HepG2 (cell line): ENCODE measurements around the gene MBD3. TPM values are rescaled to one million over a fixed set of nuclear protein-coding genes. Genes with fewer than 3 reads are reported as not detected.
A peak's percentile ranks its signal among the peaks of the same experiment; 100 is the strongest.

Source experiments
- DBP ChIP-seq: sonication (generic); formaldehyde crosslinking; IDR thresholded peaks from 2 replicates; pipeline ENCODE4 v1.4.0; 2020; ENCODE audit warnings: missing genetic modification reagents; ENCODE audit errors: not compliant biosample characterization
- KDM6A ChIP-seq: IDR thresholded peaks from 2 replicates; pipeline ENCODE4 v1.6.1; 2016; ENCODE audit warnings: low read depth
- NFE2L1 ChIP-seq: sonication (generic); formaldehyde crosslinking; IDR thresholded peaks from 2 replicates; pipeline ENCODE4 v1.4.0; 2020; ENCODE audit warnings: missing genetic modification reagents, mild to moderate bottlenecking, borderline replicate concordance
- PITX1 ChIP-seq: sonication (generic); formaldehyde crosslinking; IDR thresholded peaks from 2 replicates; pipeline ENCODE4 v1.5.1; 2020; ENCODE audit warnings: mild to moderate bottlenecking, missing genetic modification reagents
- RBFOX2 ChIP-seq: fragments of 200-400 bp; formaldehyde crosslinking; IDR thresholded peaks from 2 replicates; pipeline ENCODE4 v1.6.1; 2017; ENCODE audit warnings: low read depth, mild to moderate bottlenecking, low read length
- ZFY ChIP-seq: sonication (generic); formaldehyde crosslinking; IDR thresholded peaks from 2 replicates; pipeline ENCODE4 v1.4.0; 2020; ENCODE audit warnings: missing genetic modification reagents
- ZNF24 ChIP-seq: fragments of 450-650 bp; IDR thresholded peaks from 2 replicates; pipeline ENCODE4 v1.6.1; 2017; ENCODE audit warnings: antibody characterized with exemption, mild to moderate bottlenecking
- ZNF44 ChIP-seq: sonication (generic); formaldehyde crosslinking; IDR thresholded peaks from 2 replicates; pipeline ENCODE4 v1.5.1; 2020; ENCODE audit warnings: mild to moderate bottlenecking, missing genetic modification reagents
- ZNF550 ChIP-seq: sonication (generic); formaldehyde crosslinking; IDR thresholded peaks from 2 replicates; pipeline ENCODE4 v1.4.0; 2020; ENCODE audit warnings: mild to moderate bottlenecking, missing genetic modification reagents, borderline replicate concordance
- polyA plus RNA-seq, 8 experiments: library from polyadenylated mRNA; depleted of rRNA in 3 of 8; stranded (reverse) in 7 of 8; unstranded in 1 of 8; fragments of >200 nt; fragmentation: Illumina TruSeq in 4 of 8; extraction: Trizol in 4 of 8; gene quantifications; 2 replicates each; pipeline versions ENCODE4 v1.2.1 to v1.2.3, GENCODE V29; 2011 to 2016; ENCODE audit warnings: low read depth in 4 of 8, missing spikeins in 1 of 8, mixed read lengths in 1 of 8; ENCODE audit not compliant: insufficient read depth in 1 of 8
- total RNA-seq, 5 experiments: library from RNA; depleted of rRNA; stranded (reverse); fragments of >200 nt; fragmentation: Illumina TruSeq; extraction: Trizol; gene quantifications; 2 replicates each; pipeline ENCODE4 v1.2.3, GENCODE V29; 2016; ENCODE audit warnings: low read depth in 1 of 5
- TF ChIP-seq, protein P1 (sequence below): fragments of 450-650 bp; IDR thresholded peaks from 2 replicates; pipeline ENCODE4 v1.6.1; 2016
- TF ChIP-seq, protein P2 (sequence below): sonication (generic); formaldehyde crosslinking; IDR thresholded peaks from 2 replicates; pipeline ENCODE4 v1.5.0; 2020; ENCODE audit warnings: mild to moderate bottlenecking, missing genetic modification reagents, borderline replicate concordance
- TF ChIP-seq, protein P3 (sequence below): sonication (generic); formaldehyde crosslinking; IDR thresholded peaks from 2 replicates; pipeline ENCODE4 v1.4.0; 2020; ENCODE audit warnings: missing genetic modification reagents
- TF ChIP-seq, protein P4 (sequence below): IDR thresholded peaks from 2 replicates; pipeline ENCODE4 v1.6.1; 2016; ENCODE audit warnings: low read depth, missing genetic modification reagents, missing compliant biosample characterization
- TF ChIP-seq, protein P5 (sequence below): sonication (generic); formaldehyde crosslinking; conservative IDR thresholded peaks from 2 replicates; pipeline ENCODE4 v1.4.0; 2020; ENCODE audit warnings: missing genetic modification reagents

Gene MBD3
- total and polyA plus RNA-seq, 2 of the 13 experiments (the other 11 are each of a cell fraction or from before 2014, with no cell fraction given): 21.2 to 76.9 TPM

DNA sequence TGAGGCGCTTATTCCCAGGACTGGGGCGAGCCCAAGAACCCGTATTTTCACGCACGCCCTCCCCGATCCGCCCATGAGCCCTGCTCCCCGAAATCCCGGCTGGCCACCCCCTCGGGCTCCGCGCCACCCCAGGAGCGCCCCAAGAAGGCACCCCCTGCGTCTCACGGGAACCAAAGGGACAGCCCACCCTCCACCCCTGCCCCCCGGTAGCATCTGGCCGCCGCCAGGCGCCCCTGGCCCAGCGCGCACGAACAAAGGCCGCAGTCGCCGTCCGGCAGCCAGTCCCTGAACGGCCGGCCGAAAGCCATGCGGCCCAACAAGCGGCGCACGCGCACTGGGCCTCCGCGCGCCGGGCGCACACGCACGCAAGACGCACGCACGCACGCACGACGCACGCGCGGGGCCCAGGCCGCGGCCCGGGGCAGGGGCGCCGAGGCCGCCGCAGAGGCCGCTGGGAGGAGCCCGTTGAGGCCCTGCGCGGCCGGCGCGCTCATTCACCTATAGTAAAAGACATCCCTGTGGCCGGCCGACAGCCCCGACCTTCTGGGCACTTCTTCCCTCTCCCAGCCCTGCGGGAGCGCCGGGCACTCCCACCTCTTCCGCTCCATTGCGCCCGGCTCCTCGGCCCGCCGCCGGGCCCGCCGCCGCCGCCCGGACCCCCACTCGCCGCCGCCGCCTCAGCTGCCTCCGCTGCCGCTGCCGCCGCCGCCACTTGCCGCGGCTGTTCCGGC lies 476 bp downstream of the MBD3 start (continued):
- TF ChIP-seq, protein P1, sequence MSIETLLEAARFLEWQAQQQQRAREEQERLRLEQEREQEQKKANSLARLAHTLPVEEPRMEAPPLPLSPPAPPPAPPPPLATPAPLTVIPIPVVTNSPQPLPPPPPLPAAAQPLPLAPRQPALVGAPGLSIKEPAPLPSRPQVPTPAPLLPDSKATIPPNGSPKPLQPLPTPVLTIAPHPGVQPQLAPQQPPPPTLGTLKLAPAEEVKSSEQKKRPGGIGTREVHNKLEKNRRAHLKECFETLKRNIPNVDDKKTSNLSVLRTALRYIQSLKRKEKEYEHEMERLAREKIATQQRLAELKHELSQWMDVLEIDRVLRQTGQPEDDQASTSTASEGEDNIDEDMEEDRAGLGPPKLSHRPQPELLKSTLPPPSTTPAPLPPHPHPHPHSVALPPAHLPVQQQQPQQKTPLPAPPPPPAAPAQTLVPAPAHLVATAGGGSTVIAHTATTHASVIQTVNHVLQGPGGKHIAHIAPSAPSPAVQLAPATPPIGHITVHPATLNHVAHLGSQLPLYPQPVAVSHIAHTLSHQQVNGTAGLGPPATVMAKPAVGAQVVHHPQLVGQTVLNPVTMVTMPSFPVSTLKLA: peak; percentile 45; the same call in 1 of the 2 replicates
- TF ChIP-seq RBFOX2 (peak; percentile 97), ZNF550 (CRISPR knock-in tag) (no peak), ZFY (CRISPR knock-in tag) (peak; percentile 92), DBP (CRISPR knock-in tag) (no peak), ZNF44 (CRISPR knock-in tag) (peak; percentile 67; the same call in 1 of the 2 replicates), ZNF24 (no peak), KDM6A (CRISPR knock-in tag) (no peak), NFE2L1 (CRISPR knock-in tag) (no peak), PITX1 (no peak)
- TF ChIP-seq, protein P2, sequence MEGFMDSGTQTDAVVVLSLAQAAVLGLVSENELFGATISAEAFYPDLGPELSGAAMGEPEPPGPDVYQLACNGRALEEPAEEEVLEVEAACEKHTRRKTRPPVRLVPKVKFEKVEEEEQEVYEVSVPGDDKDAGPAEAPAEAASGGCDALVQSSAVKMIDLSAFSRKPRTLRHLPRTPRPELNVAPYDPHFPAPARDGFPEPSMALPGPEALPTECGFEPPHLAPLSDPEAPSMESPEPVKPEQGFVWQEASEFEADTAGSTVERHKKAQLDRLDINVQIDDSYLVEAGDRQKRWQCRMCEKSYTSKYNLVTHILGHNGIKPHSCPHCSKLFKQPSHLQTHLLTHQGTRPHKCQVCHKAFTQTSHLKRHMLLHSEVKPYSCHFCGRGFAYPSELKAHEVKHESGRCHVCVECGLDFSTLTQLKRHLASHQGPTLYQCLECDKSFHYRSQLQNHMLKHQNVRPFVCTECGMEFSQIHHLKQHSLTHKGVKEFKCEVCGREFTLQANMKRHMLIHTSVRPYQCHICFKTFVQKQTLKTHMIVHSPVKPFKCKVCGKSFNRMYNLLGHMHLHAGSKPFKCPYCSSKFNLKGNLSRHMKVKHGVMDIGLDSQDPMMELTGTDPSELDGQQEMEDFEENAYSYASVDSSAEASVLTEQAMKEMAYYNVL (CRISPR knock-in tag): no peak; the same call in 1 of the 2 replicates
- TF ChIP-seq, protein P3, sequence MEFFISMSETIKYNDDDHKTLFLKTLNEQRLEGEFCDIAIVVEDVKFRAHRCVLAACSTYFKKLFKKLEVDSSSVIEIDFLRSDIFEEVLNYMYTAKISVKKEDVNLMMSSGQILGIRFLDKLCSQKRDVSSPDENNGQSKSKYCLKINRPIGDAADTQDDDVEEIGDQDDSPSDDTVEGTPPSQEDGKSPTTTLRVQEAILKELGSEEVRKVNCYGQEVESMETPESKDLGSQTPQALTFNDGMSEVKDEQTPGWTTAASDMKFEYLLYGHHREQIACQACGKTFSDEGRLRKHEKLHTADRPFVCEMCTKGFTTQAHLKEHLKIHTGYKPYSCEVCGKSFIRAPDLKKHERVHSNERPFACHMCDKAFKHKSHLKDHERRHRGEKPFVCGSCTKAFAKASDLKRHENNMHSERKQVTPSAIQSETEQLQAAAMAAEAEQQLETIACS (CRISPR knock-in tag): peak; percentile 87
- TF ChIP-seq, protein P4, sequence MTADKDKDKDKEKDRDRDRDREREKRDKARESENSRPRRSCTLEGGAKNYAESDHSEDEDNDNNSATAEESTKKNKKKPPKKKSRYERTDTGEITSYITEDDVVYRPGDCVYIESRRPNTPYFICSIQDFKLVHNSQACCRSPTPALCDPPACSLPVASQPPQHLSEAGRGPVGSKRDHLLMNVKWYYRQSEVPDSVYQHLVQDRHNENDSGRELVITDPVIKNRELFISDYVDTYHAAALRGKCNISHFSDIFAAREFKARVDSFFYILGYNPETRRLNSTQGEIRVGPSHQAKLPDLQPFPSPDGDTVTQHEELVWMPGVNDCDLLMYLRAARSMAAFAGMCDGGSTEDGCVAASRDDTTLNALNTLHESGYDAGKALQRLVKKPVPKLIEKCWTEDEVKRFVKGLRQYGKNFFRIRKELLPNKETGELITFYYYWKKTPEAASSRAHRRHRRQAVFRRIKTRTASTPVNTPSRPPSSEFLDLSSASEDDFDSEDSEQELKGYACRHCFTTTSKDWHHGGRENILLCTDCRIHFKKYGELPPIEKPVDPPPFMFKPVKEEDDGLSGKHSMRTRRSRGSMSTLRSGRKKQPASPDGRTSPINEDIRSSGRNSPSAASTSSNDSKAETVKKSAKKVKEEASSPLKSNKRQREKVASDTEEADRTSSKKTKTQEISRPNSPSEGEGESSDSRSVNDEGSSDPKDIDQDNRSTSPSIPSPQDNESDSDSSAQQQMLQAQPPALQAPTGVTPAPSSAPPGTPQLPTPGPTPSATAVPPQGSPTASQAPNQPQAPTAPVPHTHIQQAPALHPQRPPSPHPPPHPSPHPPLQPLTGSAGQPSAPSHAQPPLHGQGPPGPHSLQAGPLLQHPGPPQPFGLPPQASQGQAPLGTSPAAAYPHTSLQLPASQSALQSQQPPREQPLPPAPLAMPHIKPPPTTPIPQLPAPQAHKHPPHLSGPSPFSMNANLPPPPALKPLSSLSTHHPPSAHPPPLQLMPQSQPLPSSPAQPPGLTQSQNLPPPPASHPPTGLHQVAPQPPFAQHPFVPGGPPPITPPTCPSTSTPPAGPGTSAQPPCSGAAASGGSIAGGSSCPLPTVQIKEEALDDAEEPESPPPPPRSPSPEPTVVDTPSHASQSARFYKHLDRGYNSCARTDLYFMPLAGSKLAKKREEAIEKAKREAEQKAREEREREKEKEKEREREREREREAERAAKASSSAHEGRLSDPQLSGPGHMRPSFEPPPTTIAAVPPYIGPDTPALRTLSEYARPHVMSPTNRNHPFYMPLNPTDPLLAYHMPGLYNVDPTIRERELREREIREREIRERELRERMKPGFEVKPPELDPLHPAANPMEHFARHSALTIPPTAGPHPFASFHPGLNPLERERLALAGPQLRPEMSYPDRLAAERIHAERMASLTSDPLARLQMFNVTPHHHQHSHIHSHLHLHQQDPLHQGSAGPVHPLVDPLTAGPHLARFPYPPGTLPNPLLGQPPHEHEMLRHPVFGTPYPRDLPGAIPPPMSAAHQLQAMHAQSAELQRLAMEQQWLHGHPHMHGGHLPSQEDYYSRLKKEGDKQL (CRISPR knock-in tag): no peak
- TF ChIP-seq, protein P5, sequence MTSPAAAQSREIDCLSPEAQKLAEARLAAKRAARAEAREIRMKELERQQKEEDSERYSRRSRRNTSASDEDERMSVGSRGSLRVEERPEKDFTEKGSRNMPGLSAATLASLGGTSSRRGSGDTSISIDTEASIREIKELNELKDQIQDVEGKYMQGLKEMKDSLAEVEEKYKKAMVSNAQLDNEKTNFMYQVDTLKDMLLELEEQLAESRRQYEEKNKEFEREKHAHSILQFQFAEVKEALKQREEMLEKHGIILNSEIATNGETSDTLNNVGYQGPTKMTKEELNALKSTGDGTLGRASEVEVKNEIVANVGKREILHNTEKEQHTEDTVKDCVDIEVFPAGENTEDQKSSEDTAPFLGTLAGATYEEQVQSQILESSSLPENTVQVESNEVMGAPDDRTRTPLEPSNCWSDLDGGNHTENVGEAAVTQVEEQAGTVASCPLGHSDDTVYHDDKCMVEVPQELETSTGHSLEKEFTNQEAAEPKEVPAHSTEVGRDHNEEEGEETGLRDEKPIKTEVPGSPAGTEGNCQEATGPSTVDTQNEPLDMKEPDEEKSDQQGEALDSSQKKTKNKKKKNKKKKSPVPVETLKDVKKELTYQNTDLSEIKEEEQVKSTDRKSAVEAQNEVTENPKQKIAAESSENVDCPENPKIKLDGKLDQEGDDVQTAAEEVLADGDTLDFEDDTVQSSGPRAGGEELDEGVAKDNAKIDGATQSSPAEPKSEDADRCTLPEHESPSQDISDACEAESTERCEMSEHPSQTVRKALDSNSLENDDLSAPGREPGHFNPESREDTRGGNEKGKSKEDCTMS: no peak
